WTC11 (cell line): ENCODE data around the gene CCDC85A. TPM values are rescaled to one million over a fixed set of nuclear protein-coding genes. Genes with fewer than 3 reads are reported as not detected.

ENCODE experiments used
- ATAC-seq: fragments of 200-7000 bp; cut with Tn5 transposase; 2 replicates; pipeline ENCODE4 v1.10.0; 2021; ENCODE audit warnings: mild to moderate bottlenecking, moderate library complexity
- CTCF ChIA-PET: fragments of 300-600 bp; sonication (Branson Sonifier 250); formaldehyde crosslinking; loops from one replicate; lab custom pipeline; 2021; ENCODE audit warnings: antibody characterized with exemption; lab: Charles Lee
- POLR2A ChIA-PET: fragments of 350-600 bp; sonication (Branson Sonifier 250); formaldehyde crosslinking; loops from one replicate; lab custom pipeline; 2021; ENCODE audit warnings: antibody characterized with exemption; lab: Charles Lee
- DNase-seq: peaks from one replicate; pipeline ENCODE4 v3.0.0; 2021; ENCODE audit warnings: low spot score
- H3K27ac Mint-ChIP-seq: 2 replicates; pipeline ENCODE4 v1.8.0; 2021; ENCODE audit warnings: mixed read lengths
- H3K27me3 Mint-ChIP-seq: 2 replicates; pipeline ENCODE4 v1.8.0; 2021; ENCODE audit warnings: low read depth, mild to moderate bottlenecking, moderate library complexity, mixed read lengths
- H3K36me3 Mint-ChIP-seq: 2 replicates; pipeline ENCODE4 v1.8.0; 2021; ENCODE audit warnings: mixed read lengths
- H3K4me1 Mint-ChIP-seq: 2 replicates; pipeline ENCODE4 v1.8.0; 2022; ENCODE audit warnings: mixed read lengths
- H3K4me3 Mint-ChIP-seq: 2 replicates; pipeline ENCODE4 v1.8.0; 2021; ENCODE audit warnings: mild to moderate bottlenecking, moderate library complexity, mixed read lengths
- H3K9me3 Mint-ChIP-seq: 2 replicates; pipeline ENCODE4 v1.8.0; 2021; ENCODE audit warnings: mixed read lengths
- ARID4B ChIP-seq: sonication (generic); formaldehyde crosslinking; IDR thresholded peaks from 2 replicates; pipeline ENCODE4 v1.8.0; 2023; ENCODE audit warnings: missing genetic modification reagents, mild to moderate bottlenecking, borderline replicate concordance
- EMX1 ChIP-seq: fragments of 250-450 bp; sonication (Bioruptor Pico); IDR thresholded peaks from 2 replicates; pipeline ENCODE4 v1.8.0; 2021; ENCODE audit warnings: mild to moderate bottlenecking
- ETV6 ChIP-seq: sonication (generic); formaldehyde crosslinking; IDR thresholded peaks from 2 replicates; pipeline ENCODE4 v1.8.1; 2022; ENCODE audit warnings: mild to moderate bottlenecking, missing genetic modification reagents
- FOXK1 ChIP-seq: sonication (generic); formaldehyde crosslinking; IDR thresholded peaks from 2 replicates; pipeline ENCODE4 v1.8.0; 2022; ENCODE audit warnings: mild to moderate bottlenecking, moderate library complexity, missing genetic modification reagents
- GABPB1 ChIP-seq: sonication (generic); formaldehyde crosslinking; IDR thresholded peaks from 2 replicates; pipeline ENCODE4 v1.8.1; 2023; ENCODE audit warnings: mild to moderate bottlenecking, missing genetic modification reagents
- GTF2I ChIP-seq: fragments of 250-450 bp; sonication (Bioruptor Pico); conservative IDR thresholded peaks from 2 replicates; pipeline ENCODE4 v1.4.0; 2021; ENCODE audit warnings: mild to moderate bottlenecking
- HMGXB4 ChIP-seq: sonication (generic); formaldehyde crosslinking; IDR thresholded peaks from 2 replicates; pipeline ENCODE4 v1.8.1; 2023; ENCODE audit warnings: mild to moderate bottlenecking, moderate library complexity, missing genetic modification reagents
- IRF2 ChIP-seq: sonication (generic); formaldehyde crosslinking; IDR thresholded peaks from 2 replicates; pipeline ENCODE4 v1.8.0; 2022; ENCODE audit warnings: low read depth, missing genetic modification reagents, borderline replicate concordance
- KAT7 ChIP-seq: sonication (generic); formaldehyde crosslinking; IDR thresholded peaks from 2 replicates; pipeline ENCODE4 v1.8.1; 2023; ENCODE audit warnings: missing genetic modification reagents, mild to moderate bottlenecking, borderline replicate concordance
- MYBL2 ChIP-seq: sonication (generic); formaldehyde crosslinking; IDR thresholded peaks from 2 replicates; pipeline ENCODE4 v1.8.1; 2023; ENCODE audit warnings: mild to moderate bottlenecking, moderate library complexity, missing genetic modification reagents
- PRDM15 ChIP-seq: sonication (generic); formaldehyde crosslinking; IDR thresholded peaks from 2 replicates; pipeline ENCODE4 v1.8.0; 2022; ENCODE audit warnings: missing genetic modification reagents
- TCF7 ChIP-seq: sonication (generic); formaldehyde crosslinking; IDR thresholded peaks from 2 replicates; pipeline ENCODE4 v1.8.0; 2022; ENCODE audit warnings: mild to moderate bottlenecking, low read depth, missing genetic modification reagents, moderate library complexity
- ZNF263 ChIP-seq: sonication (generic); formaldehyde crosslinking; IDR thresholded peaks from 2 replicates; pipeline ENCODE4 v1.8.1; 2022; ENCODE audit warnings: low read depth, mild to moderate bottlenecking, moderate library complexity, missing genetic modification reagents
- ZNF425 ChIP-seq: fragments of 250-450 bp; sonication (Bioruptor Pico); conservative IDR thresholded peaks from 2 replicates; pipeline ENCODE4 v1.9.0; 2021; ENCODE audit warnings: mild to moderate bottlenecking
- total RNA-seq: library from RNA; stranded (reverse); gene quantifications from 3 replicates; pipeline ENCODE4 v1.2.3, GENCODE V29; 2021
- TF ChIP-seq, protein P1 (sequence below): fragments of 250-450 bp; sonication (Bioruptor Pico); IDR thresholded peaks from 2 replicates; pipeline ENCODE4 v1.9.0; 2021; ENCODE audit warnings: mild to moderate bottlenecking
- TF ChIP-seq, protein P2 (sequence below): sonication (generic); formaldehyde crosslinking; IDR thresholded peaks from 2 replicates; pipeline ENCODE4 v1.8.1; 2023; ENCODE audit warnings: mild to moderate bottlenecking, missing genetic modification reagents, moderate library complexity

Gene CCDC85A
- total RNA-seq, 1 experiment from 2014 or later = 0.22 TPM

- Mint-ChIP-seq H3K9me3 (no peaks in the 10 kb centered on the region), H3K4me1 (peaks cover 25% of the 10 kb centered on the region), H3K27ac (no peak overlapping the region), H3K36me3 (peaks cover 10% of the 10 kb centered on the region), H3K27me3 (peaks cover 98% of the 10 kb centered on the region), H3K4me3 (peak overlapping the region; percentile 75)
- POLR2A ChIA-PET = no interaction called here
- no peak for TF ChIP-seq IRF2 (CRISPR knock-in tag)
- peak; percentile 61; the same call in 1 of the 2 replicates for TF ChIP-seq ZNF263
- 0 out of 2 replicates have a peak, but pooled peaks have one; percentile 18 for TF ChIP-seq HMGXB4 (CRISPR knock-in tag)
- 0 out of 2 replicates have a peak, but pooled peaks have one; percentile 13 for TF ChIP-seq FOXK1
- ATAC-seq (peak; percentile 6), DNase-seq (peak; percentile 50)
- CTCF ChIA-PET = interaction anchor here (0.9 to 2.8 kb wide), 8 partner anchors 18 to 565 kb away, joined by 3 to 17 read pairs (median 8); no protein-coding TSS in a partner anchor
These were observed 766 bp downstream of the CCDC85A start for GRCh38 chr2:56184500-56185011.

DNA sequence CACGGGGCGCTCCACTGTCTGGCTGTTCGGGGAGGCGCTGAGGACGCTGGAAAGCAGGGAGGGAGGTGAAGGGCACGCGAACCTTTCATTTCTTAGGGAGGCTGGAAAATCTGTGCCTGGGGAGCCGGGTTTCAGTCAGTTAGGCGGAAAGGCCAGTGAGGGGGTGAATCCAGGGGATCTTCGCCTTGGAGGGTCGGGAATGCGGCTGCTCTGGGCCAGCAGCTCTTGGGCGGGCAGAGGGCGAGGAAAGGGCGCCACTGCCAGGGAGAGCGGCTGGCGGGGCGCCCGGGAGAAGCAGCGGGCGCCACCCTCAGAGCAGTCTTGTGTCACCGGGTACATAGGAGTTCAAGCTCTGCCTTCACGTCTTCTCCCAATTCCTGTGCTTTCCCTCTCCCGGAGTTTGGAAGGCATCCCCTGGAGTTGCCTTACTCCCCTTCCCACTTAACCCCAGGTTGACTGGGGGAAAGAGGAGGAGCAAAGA is 1.4 kb downstream of the CCDC85A start:
- Mint-ChIP-seq H3K4me3 (peak overlapping the region; percentile 75), H3K27ac (no peak overlapping the region), H3K9me3 (no peaks in the 10 kb centered on the region), H3K27me3 (peaks cover 98% of the 10 kb centered on the region), H3K36me3 (peaks cover 6% of the 10 kb centered on the region), H3K4me1 (peaks cover 25% of the 10 kb centered on the region)
- peak; percentile 7 for ATAC-seq
- DNase-seq = peak; percentile 25
- CTCF ChIA-PET = interaction anchor here (1.1 to 2.8 kb wide), 3 partner anchors 32 to 108 kb away, joined by 3 to 17 read pairs (median 13); no protein-coding TSS in a partner anchor
- POLR2A ChIA-PET = no interaction called here
- TF ChIP-seq PRDM15 = no peak
- TF ChIP-seq, protein P1, sequence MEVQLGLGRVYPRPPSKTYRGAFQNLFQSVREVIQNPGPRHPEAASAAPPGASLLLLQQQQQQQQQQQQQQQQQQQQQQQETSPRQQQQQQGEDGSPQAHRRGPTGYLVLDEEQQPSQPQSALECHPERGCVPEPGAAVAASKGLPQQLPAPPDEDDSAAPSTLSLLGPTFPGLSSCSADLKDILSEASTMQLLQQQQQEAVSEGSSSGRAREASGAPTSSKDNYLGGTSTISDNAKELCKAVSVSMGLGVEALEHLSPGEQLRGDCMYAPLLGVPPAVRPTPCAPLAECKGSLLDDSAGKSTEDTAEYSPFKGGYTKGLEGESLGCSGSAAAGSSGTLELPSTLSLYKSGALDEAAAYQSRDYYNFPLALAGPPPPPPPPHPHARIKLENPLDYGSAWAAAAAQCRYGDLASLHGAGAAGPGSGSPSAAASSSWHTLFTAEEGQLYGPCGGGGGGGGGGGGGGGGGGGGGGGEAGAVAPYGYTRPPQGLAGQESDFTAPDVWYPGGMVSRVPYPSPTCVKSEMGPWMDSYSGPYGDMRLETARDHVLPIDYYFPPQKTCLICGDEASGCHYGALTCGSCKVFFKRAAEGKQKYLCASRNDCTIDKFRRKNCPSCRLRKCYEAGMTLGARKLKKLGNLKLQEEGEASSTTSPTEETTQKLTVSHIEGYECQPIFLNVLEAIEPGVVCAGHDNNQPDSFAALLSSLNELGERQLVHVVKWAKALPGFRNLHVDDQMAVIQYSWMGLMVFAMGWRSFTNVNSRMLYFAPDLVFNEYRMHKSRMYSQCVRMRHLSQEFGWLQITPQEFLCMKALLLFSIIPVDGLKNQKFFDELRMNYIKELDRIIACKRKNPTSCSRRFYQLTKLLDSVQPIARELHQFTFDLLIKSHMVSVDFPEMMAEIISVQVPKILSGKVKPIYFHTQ (CRISPR knock-in tag) = no peak
- TF ChIP-seq GTF2I (CRISPR knock-in tag) = no peak
- no peak for TF ChIP-seq TCF7 (CRISPR knock-in tag)
- no peak for TF ChIP-seq EMX1
- no peak for TF ChIP-seq GABPB1 (CRISPR knock-in tag)
- TF ChIP-seq, protein P2, sequence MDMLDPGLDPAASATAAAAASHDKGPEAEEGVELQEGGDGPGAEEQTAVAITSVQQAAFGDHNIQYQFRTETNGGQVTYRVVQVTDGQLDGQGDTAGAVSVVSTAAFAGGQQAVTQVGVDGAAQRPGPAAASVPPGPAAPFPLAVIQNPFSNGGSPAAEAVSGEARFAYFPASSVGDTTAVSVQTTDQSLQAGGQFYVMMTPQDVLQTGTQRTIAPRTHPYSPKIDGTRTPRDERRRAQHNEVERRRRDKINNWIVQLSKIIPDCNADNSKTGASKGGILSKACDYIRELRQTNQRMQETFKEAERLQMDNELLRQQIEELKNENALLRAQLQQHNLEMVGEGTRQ = no peak
- no peak for TF ChIP-seq ARID4B (CRISPR knock-in tag)
- no peak for TF ChIP-seq MYBL2 (CRISPR knock-in tag)
- TF ChIP-seq ETV6 = no peak
- TF ChIP-seq KAT7 (CRISPR knock-in tag) = no peak
- no peak for TF ChIP-seq ZNF425 (CRISPR knock-in tag)
